H9 (cell line): ENCODE measurements around the gene PPP1R7. TPM values are rescaled to one million over a fixed set of nuclear protein-coding genes. Genes with fewer than 3 reads are reported as not detected.

Source experiments
- DNase-seq: peaks from one replicate; pipeline ENCODE4 v3.0.0-alpha.2; 2017
- H2AFZ ChIP-seq: one replicate; pipeline ENCODE4 v1.6.1; 2013; ENCODE audit warnings: mild to moderate bottlenecking, low read length, control low read depth, moderate library complexity
- H2AK5ac ChIP-seq: 2 replicates; pipeline ENCODE4 v1.6.1; 2013; ENCODE audit warnings: low read length, control low read depth, mixed read lengths; ENCODE audit not compliant: insufficient read length
- H2BK120ac ChIP-seq: one replicate; pipeline ENCODE4 v1.6.1; 2013; ENCODE audit warnings: low read depth, mild to moderate bottlenecking, low read length, control low read depth, inconsistent platforms; ENCODE audit not compliant: poor library complexity, severe bottlenecking
- H2BK12ac ChIP-seq: 2 replicates; pipeline ENCODE4 v1.6.1; 2013; ENCODE audit warnings: low read length, control low read depth, mixed read lengths, low read depth; ENCODE audit not compliant: insufficient read length
- H2BK15ac ChIP-seq: 2 replicates; pipeline ENCODE4 v1.6.1; 2013; ENCODE audit warnings: low read depth, low read length, control low read depth
- H2BK20ac ChIP-seq: one replicate; pipeline ENCODE4 v1.6.1; 2013; ENCODE audit warnings: low read depth, mild to moderate bottlenecking, low read length, control low read depth, inconsistent platforms; ENCODE audit not compliant: poor library complexity, severe bottlenecking
- H2BK5ac ChIP-seq: 2 replicates; pipeline ENCODE4 v1.6.1; 2013; ENCODE audit warnings: low read length, control low read depth, mixed read lengths; ENCODE audit not compliant: insufficient read length
- H3K14ac ChIP-seq: 2 replicates; pipeline ENCODE4 v1.6.1; 2013; ENCODE audit warnings: low read length, control low read depth; ENCODE audit not compliant: insufficient read depth
- H3K18ac ChIP-seq: 2 replicates; pipeline ENCODE4 v1.6.1; 2013; ENCODE audit warnings: low read depth, mild to moderate bottlenecking, mixed read lengths, low read length, control low read depth; ENCODE audit not compliant: insufficient read length
- H3K23ac ChIP-seq: 2 replicates; pipeline ENCODE4 v1.6.1; 2013; ENCODE audit warnings: low read length, control low read depth, mixed read lengths, low read depth; ENCODE audit not compliant: insufficient read length
- H3K23me2 ChIP-seq: 2 replicates; pipeline ENCODE4 v1.6.1; 2013; ENCODE audit warnings: low read depth, mild to moderate bottlenecking, mixed read lengths, low read length, control low read depth; ENCODE audit not compliant: insufficient read length, poor library complexity, severe bottlenecking
- H3K27ac ChIP-seq: 2 replicates; pipeline ENCODE4 v1.5.1; 2013; ENCODE audit warnings: low read length, control low read depth, mixed read lengths, low read depth; ENCODE audit not compliant: insufficient read length
- H3K27me3 ChIP-seq: 2 replicates; pipeline ENCODE4 v1.6.1; 2013; ENCODE audit warnings: low read length, control low read depth, inconsistent platforms; ENCODE audit not compliant: insufficient read depth
- H3K4ac ChIP-seq: 2 replicates; pipeline ENCODE4 v1.6.1; 2013; ENCODE audit warnings: low read depth, mild to moderate bottlenecking, control low read depth, inconsistent platforms, low read length, moderate library complexity
- H3K4me1 ChIP-seq: 2 replicates; pipeline ENCODE4 v1.6.1; 2013; ENCODE audit warnings: low read length, control low read depth, inconsistent platforms; ENCODE audit not compliant: insufficient read depth
- H3K4me2 ChIP-seq: 2 replicates; pipeline ENCODE4 v1.6.1; 2013; ENCODE audit warnings: low read length, control low read depth, mixed read lengths; ENCODE audit not compliant: insufficient read length, insufficient read depth
- H3K56ac ChIP-seq: 2 replicates; pipeline ENCODE4 v1.6.1; 2013; ENCODE audit warnings: low read depth, mild to moderate bottlenecking, mixed read lengths, low read length, control low read depth; ENCODE audit not compliant: insufficient read length
- H3K79me1 ChIP-seq: 2 replicates; pipeline ENCODE4 v1.6.1; 2013; ENCODE audit warnings: low read depth, mild to moderate bottlenecking, moderate library complexity, low read length, control low read depth, inconsistent platforms; ENCODE audit not compliant: insufficient read depth, poor library complexity, severe bottlenecking
- H3K79me2 ChIP-seq: 2 replicates; pipeline ENCODE4 v1.6.1; 2013; ENCODE audit warnings: low read length, control low read depth, inconsistent platforms; ENCODE audit not compliant: insufficient read depth
- H3K9ac ChIP-seq: 2 replicates; pipeline ENCODE4 v1.6.1; 2013; ENCODE audit warnings: low read length, control low read depth, mixed read lengths; ENCODE audit not compliant: insufficient read length; ENCODE audit errors: extremely low read depth
- H3K9me3 ChIP-seq: one replicate; pipeline ENCODE4 v1.6.1; 2013; ENCODE audit warnings: low read depth, low read length, inconsistent platforms; ENCODE audit not compliant: control insufficient read depth
- H3T11ph ChIP-seq: one replicate; pipeline ENCODE4 v1.6.1; 2013; ENCODE audit warnings: mild to moderate bottlenecking, low read length, control low read depth, inconsistent platforms
- H4K20me1 ChIP-seq: one replicate; pipeline ENCODE4 v1.6.1; 2013; ENCODE audit not compliant: control insufficient read depth, insufficient read length, insufficient read depth
- H4K5ac ChIP-seq: 2 replicates; pipeline ENCODE4 v1.6.1; 2013; ENCODE audit warnings: low read depth, mild to moderate bottlenecking, mixed read lengths, low read length, control low read depth; ENCODE audit not compliant: insufficient read length
- H4K8ac ChIP-seq: replicated peaks from 2 replicates; pipeline ENCODE4 v1.6.1; 2013; ENCODE audit warnings: low read length, control low read depth, mixed read lengths, low read depth; ENCODE audit not compliant: insufficient read length
- H4K91ac ChIP-seq: 2 replicates; pipeline ENCODE4 v1.6.1; 2013; ENCODE audit warnings: low read depth, mild to moderate bottlenecking, moderate library complexity, mixed read lengths, low read length, control low read depth; ENCODE audit not compliant: insufficient read length
- H3K27ac Mint-ChIP-seq, 3 experiments: 2 replicates in 2 of 3; 3 replicates in 1 of 3; pipeline ENCODE4 v1.8.0; 2020 to 2021; ENCODE audit warnings: mixed read lengths in 3 of 3, mild to moderate bottlenecking in 1 of 3, moderate library complexity in 1 of 3
- H3K27me3 Mint-ChIP-seq: 2 replicates; pipeline ENCODE4 v1.8.0; 2021; ENCODE audit warnings: low read depth, mild to moderate bottlenecking, moderate library complexity, mixed read lengths
- H3K36me3 Mint-ChIP-seq, 3 experiments: 2 replicates in 2 of 3; 3 replicates in 1 of 3; pipeline ENCODE4 v1.8.0; 2020 to 2021; ENCODE audit warnings: low read depth in 3 of 3, mixed read lengths in 3 of 3; ENCODE audit not compliant: insufficient read depth in 1 of 3
- H3K4me1 Mint-ChIP-seq, 2 experiments: 2 replicates each; pipeline ENCODE4 v1.8.0; 2020; ENCODE audit warnings: mixed read lengths in 2 of 2
- H3K4me3 Mint-ChIP-seq, 2 experiments: 2 replicates in 1 of 2; 3 replicates in 1 of 2; pipeline ENCODE4 v1.8.0; 2020 to 2021; ENCODE audit warnings: mild to moderate bottlenecking in 2 of 2, mixed read lengths in 2 of 2, moderate library complexity in 1 of 2
- H3K9me3 Mint-ChIP-seq, 2 experiments: 2 replicates in 1 of 2; 3 replicates in 1 of 2; pipeline ENCODE4 v1.8.0; 2020; ENCODE audit warnings: mild to moderate bottlenecking in 2 of 2, mixed read lengths in 2 of 2, moderate library complexity in 1 of 2
- WGBS: extraction: QIAGEN DNeasy Blood & Tissue Kit; methylation state at CpG from one replicate; pipeline ENCODE4 v1.1.7; 2013; ENCODE audit warnings: missing lambda C conversion rate, low lambda C conversion rate, mixed read lengths; ENCODE audit not compliant: insufficient read length; ENCODE audit errors: extremely low coverage; 5-methylcytosine and 5-hydroxymethylcytosine counted together
- total RNA-seq: library from RNA; stranded (reverse); gene quantifications from 2 replicates; pipeline ENCODE4 v1.2.1, GENCODE V29; 2021
- TF ChIP-seq, protein P1 (sequence below): fragments of 200-600 bp; sonication (generic); conservative IDR thresholded peaks from 3 replicates; pipeline ENCODE4 v1.8.0; 2021; ENCODE audit warnings: antibody characterized with exemption, mild to moderate bottlenecking

PPP1R7 gene
- total RNA-seq, 1 experiment from 2014 or later: 60.2 TPM

DNA sequence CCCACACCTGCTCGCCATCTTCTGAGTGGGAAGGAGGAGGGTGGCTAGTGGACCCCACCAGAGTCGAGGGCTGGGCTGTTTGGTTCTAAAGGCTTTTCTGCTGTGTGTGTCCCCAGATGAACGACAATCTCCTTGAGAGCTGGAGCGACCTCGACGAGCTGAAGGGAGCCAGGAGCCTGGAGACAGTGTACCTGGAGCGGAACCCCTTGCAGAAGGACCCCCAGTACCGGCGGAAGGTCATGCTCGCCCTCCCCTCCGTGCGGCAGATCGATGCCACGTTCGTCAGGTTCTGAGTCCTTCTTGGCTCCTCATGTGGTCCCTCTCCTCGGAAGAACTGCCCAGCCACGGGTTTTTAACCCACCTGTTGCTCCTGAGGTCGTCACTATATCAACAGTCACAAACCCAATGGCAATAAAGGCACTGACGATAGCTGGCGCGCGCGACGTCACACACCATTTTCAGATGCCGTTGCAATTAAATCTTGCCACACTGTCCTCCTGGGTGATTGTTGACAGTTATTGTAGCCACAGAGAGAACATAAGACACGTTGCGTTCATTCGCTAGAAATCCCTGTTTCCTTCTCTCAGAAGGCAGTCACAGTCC lies 32.4 kb downstream of the PPP1R7 start:
- H3T11ph ChIP-seq: no peak overlapping the region
- H4K91ac ChIP-seq: no peak overlapping the region
- no peak overlapping the region for H3K4me3 Mint-ChIP-seq
- no peaks in the 10 kb centered on the region; the same call in 1 of the 2 replicates for H3K27me3 Mint-ChIP-seq
- no peak overlapping the region for H3K56ac ChIP-seq
- no peak overlapping the region for H3K27ac Mint-ChIP-seq
- no peaks in the 10 kb centered on the region for H4K20me1 ChIP-seq
- H3K27ac ChIP-seq: no peak overlapping the region
- H4K8ac ChIP-seq: no peak overlapping the region
- no peak overlapping the region for H2BK120ac ChIP-seq
- peaks cover 2 to 12% of the 10 kb centered on the region in 2 experiments; a peak in 2 of 4 replicates for H3K4me1 Mint-ChIP-seq
- H2AFZ ChIP-seq: no peak overlapping the region
- H3K79me1 ChIP-seq: no peaks in the 10 kb centered on the region
- no peak overlapping the region for H2BK12ac ChIP-seq
- no peaks in the 10 kb centered on the region for H3K4me1 ChIP-seq
- H3K4me2 ChIP-seq: no peak overlapping the region
- no peak overlapping the region for H2BK15ac ChIP-seq
- H3K18ac ChIP-seq: no peak overlapping the region
- H3K4ac ChIP-seq: no peak overlapping the region
- no peak for DNase-seq
- WGBS: no CpG with 5 or more reads among the region's 28 CpGs
- no peaks in the 10 kb centered on the region for H3K9me3 ChIP-seq
- no peak overlapping the region for H4K5ac ChIP-seq
- H2AK5ac ChIP-seq: no peak overlapping the region
- H3K23ac ChIP-seq: no peak overlapping the region
- no peak overlapping the region for H2BK5ac ChIP-seq
- H3K14ac ChIP-seq: no peak overlapping the region
- no peak overlapping the region for H3K9ac ChIP-seq
- no peaks in the 10 kb centered on the region for H3K9me3 Mint-ChIP-seq
- H3K23me2 ChIP-seq: no peaks in the 10 kb centered on the region
- H2BK20ac ChIP-seq: no peak overlapping the region
- H3K27me3 ChIP-seq: no peaks in the 10 kb centered on the region
- no peaks in the 10 kb centered on the region for H3K79me2 ChIP-seq
- TF ChIP-seq, protein P1, sequence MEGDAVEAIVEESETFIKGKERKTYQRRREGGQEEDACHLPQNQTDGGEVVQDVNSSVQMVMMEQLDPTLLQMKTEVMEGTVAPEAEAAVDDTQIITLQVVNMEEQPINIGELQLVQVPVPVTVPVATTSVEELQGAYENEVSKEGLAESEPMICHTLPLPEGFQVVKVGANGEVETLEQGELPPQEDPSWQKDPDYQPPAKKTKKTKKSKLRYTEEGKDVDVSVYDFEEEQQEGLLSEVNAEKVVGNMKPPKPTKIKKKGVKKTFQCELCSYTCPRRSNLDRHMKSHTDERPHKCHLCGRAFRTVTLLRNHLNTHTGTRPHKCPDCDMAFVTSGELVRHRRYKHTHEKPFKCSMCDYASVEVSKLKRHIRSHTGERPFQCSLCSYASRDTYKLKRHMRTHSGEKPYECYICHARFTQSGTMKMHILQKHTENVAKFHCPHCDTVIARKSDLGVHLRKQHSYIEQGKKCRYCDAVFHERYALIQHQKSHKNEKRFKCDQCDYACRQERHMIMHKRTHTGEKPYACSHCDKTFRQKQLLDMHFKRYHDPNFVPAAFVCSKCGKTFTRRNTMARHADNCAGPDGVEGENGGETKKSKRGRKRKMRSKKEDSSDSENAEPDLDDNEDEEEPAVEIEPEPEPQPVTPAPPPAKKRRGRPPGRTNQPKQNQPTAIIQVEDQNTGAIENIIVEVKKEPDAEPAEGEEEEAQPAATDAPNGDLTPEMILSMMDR: no peak
- H3K36me3 Mint-ChIP-seq: peaks cover 0 to 8% (median 0%) of the 10 kb centered on the region in 3 experiments; a peak in 1 of 7 replicates
